Globus pallidus (tissue), 1 donor: ENCODE results near the gene ZNF768.
A peak's percentile ranks its signal among the peaks of the same experiment; 100 is the strongest.
"Not testable (repeated sequence)": the region's sequence is repeated elsewhere in the genome, so short reads cannot be mapped to it uniquely, and the experiment has no call there.

Experiments
- DNase-seq: peaks from one replicate; pipeline ENCODE4 v3.0.0-alpha.2; 2015; ENCODE audit warnings: low spot score

ZNF768 gene

DNA sequence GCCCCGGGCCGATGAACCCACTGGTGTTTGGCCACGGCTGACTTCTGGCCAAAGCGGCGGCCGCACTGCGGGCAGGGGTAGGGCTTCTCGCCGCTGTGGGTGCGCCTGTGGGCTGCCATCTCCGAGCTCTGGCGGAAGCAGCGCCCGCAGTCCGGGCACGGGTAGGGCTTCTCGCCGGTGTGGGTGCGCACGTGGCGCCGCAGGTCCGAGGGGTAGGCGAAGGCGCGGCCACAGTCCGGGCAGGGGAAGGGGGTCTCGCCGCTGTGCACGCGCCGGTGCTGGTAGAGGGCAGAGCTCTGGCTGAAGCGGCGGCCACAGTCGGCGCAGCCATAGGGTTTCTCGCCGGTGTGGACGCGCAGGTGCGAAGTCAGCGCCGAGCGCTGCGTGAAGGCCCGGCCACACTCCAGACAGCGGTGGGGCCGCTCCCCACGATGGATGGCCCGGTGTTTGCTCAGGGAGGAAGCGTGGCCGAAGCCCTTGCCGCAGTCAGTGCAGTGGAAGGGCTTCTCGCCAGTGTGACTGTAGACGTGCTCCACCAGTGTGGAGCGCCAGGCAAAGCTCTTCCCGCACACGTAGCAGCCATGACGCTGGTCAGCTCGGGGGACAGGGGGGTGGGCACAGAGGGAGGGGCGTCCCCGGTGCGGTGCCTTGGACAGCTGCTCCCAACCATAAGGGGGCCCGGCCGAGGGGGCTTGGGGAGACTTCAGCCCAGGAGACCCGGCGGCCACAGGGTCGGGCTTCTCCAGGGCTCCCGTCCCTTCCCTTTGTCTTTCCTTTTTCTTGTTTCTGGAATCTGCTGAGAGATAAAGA, 29.2 kb upstream of the ZNF768 start:
- DNase-seq = no peak

- DNase-seq = no peak
Measured at GRCh38 chr16:30554557-30555314, 28.4 kb upstream of the ZNF768 start.

DNA sequence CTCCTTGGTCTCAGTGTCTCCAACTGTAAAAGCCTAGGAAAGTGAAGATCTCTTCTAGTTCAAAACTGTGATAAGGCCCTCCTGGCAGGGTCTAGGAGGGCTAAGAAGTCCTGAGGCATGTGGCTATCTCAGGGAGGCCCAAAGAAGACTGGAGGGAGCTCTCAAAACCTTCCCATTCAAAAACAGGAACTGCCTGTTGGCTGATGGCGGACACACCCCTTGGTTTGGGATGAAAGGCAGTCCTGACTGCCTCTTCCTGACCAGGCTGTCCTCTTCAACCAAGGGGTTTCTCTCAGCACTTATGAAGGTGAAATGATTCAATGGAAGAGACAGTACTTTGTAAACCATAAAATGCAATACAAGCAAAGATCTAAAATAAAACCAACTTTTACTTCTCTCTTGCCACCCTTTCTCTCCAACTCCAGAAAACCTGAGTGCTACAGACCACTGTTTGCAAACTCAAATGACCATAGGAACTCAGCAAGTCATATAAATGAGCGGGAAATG, 27.1 kb upstream of the ZNF768 start:
- DNase-seq = no peak

- no peak for DNase-seq
Measured at GRCh38 chr16:30552956-30553355, 26.6 kb upstream of the ZNF768 start.

GRCh38 chr16:30551781-30552180, 25.4 kb upstream of the ZNF768 start:
- no peak for DNase-seq

DNA sequence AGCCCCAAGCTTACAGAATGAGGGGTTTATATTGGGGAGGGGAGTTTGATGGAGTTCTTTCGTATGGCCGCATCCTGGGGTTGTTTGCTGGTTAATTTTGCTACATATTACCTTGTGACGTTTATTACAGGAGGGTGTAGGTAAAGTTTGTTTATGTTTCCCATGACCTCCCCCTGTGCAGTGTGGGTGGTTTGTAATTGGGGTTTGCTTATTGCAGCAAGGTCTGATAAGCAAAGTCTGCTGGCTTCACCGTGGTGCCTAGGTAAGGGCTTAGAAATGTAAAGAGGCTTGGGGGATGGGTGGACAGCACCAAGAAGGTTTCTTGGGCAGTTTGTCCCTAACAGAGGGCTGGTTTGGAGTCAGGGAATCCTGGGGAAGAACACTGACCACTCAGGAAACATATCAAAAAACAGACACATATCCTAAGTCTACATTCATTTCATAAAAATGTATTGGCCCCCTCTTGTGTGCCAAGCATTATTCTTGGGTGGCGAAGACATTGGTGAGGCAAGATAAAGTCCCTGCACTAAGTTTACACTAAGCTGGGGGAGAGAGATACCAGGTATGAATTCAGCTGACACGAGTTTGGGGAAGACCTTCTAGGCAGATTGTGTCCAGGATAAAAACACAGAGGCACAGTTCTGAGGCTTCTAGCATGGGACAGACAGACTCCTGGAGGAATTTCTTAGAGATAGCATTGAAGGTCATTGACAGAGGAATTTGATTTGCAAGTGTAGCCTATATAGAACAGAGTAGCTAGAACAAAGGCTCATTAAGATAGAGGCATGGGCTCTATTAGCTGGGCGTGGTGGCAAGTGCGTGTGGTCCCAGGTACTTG, 22.3 kb upstream of the ZNF768 start:
- no peak for DNase-seq

- DNase-seq = no peak
Measured at GRCh38 chr16:30546115-30546514, 19.7 kb upstream of the ZNF768 start.

DNA sequence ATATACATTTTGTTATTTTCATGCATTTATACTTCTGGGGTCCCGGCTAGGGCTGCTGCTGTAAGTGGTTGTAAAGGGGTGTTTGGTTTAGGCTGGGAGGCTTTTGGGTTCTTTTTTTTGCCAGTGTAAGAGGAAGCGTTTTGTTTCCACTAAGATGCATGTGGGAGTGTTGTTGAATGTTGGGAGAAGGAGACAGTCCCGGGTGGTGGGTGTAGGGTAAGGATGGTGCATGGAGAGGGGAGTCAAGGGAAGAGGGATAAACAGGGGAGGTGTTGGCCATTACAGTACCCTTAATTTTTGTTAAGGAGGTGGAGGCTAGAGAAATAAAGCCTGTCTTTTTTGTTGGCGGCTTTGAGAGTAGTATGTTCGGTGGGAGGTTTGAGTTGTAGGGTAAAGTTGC, 16.7 kb upstream of the ZNF768 start:
- DNase-seq = no peak

DNA sequence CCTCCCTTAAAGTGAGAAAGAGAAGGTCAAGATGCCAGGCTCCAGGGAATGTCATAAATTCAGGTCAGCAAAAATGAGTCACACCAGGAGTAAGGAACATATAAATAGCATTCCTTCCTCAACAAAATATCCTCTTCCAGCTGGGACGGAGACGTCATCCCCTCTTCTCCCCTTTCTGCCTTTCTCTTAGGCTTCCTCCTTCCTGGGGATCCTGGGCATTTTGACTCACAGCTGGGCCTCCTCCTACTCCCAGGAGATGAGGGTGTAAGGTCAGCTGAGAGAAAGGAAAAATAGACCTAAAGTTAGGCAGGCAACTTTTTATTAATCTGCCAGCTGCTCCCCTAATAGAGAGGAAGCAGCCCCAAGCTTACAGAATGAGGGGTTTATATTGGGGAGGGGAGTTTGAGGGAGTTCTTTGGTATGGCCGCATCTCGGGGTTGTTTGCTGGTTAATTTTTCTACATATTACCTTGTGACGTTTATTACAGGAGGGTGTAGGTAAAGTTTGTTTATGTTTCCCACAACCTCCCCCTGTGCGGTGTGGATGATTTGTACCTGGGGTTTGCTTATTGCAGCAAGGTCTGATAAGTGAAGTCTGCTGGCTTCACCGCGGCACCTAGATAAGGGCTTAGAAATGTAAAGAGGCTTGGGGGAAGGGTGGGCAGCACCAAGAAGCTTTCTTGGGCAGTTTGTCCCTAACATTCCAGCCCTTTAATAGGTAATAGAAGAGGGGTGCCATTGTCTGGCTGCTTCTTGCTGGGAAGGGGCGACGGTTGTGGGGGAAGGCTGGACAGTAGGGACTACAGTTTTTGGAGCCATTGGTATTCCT, 15.3 kb upstream of the ZNF768 start:
- no peak for DNase-seq

GRCh38 chr16:30540916-30541464, 14.6 kb upstream of the ZNF768 start:
- DNase-seq = not testable (repeated sequence)

GRCh38 chr16:30539986-30540526, 13.7 kb upstream of the ZNF768 start:
- DNase-seq = not testable (repeated sequence)

- no peak for DNase-seq
Measured at GRCh38 chr16:30539000-30539964, 12.9 kb upstream of the ZNF768 start.

DNA sequence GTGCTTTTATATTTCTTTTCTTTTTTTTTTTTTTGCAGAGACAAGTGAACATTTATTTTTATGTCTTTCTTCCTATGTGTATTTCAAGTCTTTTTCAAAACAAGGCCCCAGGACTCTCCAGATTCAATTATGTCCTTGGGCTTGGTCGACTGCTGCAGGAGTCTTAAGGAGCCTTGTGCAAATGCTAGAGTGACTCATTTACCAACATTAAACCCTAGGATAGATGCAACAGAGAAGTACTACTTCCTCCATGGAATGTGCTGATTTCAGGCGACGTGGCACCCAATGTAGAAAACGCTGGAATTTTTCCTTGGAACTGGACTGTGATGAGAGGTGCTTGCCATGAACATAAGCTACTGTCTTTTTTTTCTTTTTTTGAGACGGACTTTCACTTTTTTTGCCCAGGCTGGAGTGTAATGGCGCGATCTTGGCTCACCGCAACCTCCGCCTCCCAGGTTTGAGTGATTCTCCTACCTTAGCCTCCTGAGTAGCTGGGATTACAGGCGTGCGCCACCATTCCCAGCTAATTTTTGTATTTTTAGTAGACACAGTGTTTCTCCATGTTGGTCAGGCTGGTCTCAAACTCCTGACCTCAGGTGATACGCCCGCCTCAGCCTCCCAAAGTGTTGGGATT, 10.1 kb upstream of the ZNF768 start:
- DNase-seq = not testable (repeated sequence)

GRCh38 chr16:30535777-30536190, 9.4 kb upstream of the ZNF768 start:
- peak; percentile 68 for DNase-seq

DNA sequence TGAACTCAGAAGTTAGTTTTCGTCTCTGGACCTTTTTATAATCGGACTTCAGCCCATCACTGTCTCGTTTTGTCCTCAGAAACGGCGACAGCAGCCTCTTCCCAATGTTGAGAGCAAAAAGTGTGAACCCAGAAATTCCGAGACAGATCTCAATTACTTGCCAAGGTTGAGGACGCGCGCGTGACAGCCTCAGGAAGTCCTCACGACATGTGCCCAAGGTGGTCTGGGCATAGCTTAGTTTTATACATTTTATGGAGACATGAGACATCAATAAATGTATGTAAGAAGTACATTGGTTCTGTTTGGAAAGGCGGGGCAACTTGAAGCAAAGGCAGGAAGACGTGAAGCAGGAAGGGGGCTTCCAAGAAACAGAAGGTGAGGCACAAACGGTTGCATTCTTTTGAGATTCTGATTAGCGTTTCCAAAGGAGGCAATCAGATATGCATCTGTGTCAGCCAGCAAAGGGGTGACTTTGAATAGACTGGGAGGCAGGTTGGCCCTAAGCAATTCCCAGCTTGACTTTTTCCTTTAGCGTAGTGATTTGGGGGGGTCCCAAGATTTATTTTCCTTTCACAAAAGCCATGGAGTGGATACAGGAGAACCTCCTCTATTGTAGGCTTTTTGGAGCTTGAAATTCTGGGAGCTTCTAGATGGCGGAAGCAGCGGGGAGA, 8.9 kb upstream of the ZNF768 start:
- no peak for DNase-seq

GRCh38 chr16:30534368-30535105, 8.2 kb upstream of the ZNF768 start, which contains the start of gene ZNF747:
Gene ZNF747, minus strand, starts transcription at chr16:30534858. Its CDS starts 179 bp downstream, at chr16:30534679.
- DNase-seq = peak; percentile 93

DNA sequence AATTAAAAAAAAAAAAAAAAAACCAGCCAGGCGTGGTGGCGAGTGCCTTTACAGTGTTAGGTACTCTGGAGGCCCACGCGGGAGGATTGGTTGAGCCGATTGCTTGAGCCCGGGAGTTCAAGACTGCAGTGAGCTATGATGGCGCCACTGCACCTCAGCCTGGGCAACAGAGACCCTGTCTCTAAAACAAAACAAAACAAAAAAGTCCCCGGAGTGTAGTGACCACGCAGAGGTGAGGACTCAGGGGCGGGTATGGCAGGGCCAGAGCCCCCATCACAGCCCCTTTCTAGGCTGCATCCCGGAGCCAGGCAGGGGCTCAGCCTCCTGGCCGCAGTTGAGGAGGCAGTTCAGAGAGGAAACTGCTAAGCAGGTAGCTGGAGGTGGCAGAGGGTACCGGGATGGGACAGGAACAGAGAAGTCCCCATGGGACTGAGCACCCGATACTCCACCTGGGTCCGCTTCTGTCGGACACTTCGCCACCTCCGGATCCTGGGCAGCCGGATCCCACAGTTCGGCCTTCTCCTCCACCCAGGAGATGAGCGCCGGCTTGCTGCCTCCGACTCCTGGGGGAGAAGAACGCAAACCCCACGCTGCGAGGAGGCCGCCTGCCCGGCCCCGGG, 7.5 kb upstream of the ZNF768 start:
- DNase-seq = no peak
